Nephron (organoid): ENCODE results near the gene MFSD11.

Source experiments
- H3K27ac Mint-ChIP-seq, 3 experiments: 2 replicates each; pipeline ENCODE4 v1.8.0; 2020; ENCODE audit warnings: mixed read lengths in 3 of 3, mild to moderate bottlenecking in 2 of 3, moderate library complexity in 1 of 3
- H3K27me3 Mint-ChIP-seq: 2 replicates; pipeline ENCODE4 v1.8.0; 2021; ENCODE audit warnings: low read depth, mild to moderate bottlenecking, moderate library complexity, mixed read lengths
- H3K36me3 Mint-ChIP-seq: 2 replicates; pipeline ENCODE4 v1.8.0; 2020; ENCODE audit warnings: low read depth, mixed read lengths
- H3K4me1 Mint-ChIP-seq: 2 replicates; pipeline ENCODE4 v1.8.0; 2020; ENCODE audit warnings: mixed read lengths
- H3K4me3 Mint-ChIP-seq, 3 experiments: 2 replicates each; pipeline ENCODE4 v1.8.0; 2020; ENCODE audit warnings: mild to moderate bottlenecking in 3 of 3, mixed read lengths in 3 of 3, moderate library complexity in 2 of 3
- H3K9me3 Mint-ChIP-seq: 2 replicates; pipeline ENCODE4 v1.8.0; 2020; ENCODE audit warnings: mixed read lengths
- CTCF ChIP-seq, 3 experiments: fragments of 200-600 bp; sonication (generic); IDR thresholded peaks; one replicate each; pipeline ENCODE4 v1.5.0; 2021; ENCODE audit warnings: antibody characterized with exemption in 3 of 3; ENCODE audit not compliant: unreplicated experiment in 3 of 3

MFSD11 gene

GRCh38 chr17:76753061-76753961, 15.4 kb downstream of the MFSD11 start:
- Mint-ChIP-seq H3K27ac (no peak overlapping the region), H3K27me3 (no peaks in the 10 kb centered on the region), H3K9me3 (peaks cover 2% of the 10 kb centered on the region), H3K4me3 (no peak overlapping the region), H3K4me1 (no peaks in the 10 kb centered on the region), H3K36me3 (peaks cover 50% of the 10 kb centered on the region)
- TF ChIP-seq CTCF (IDR thresholded peaks at IDR 0.05; ENCODE audit: unreplicated experiment in 3 of 3), result no peak

GRCh38 chr17:76755285-76755684, 17.4 kb downstream of the MFSD11 start:
- Mint-ChIP-seq H3K9me3 (peaks cover 2% of the 10 kb centered on the region), H3K36me3 (peaks cover 41% of the 10 kb centered on the region)

GRCh38 chr17:76757256-76757655, 19.3 kb downstream of the MFSD11 start:
- peaks cover 53% of the 10 kb centered on the region for H3K36me3 Mint-ChIP-seq
- no peaks in the 10 kb centered on the region for H3K27me3 Mint-ChIP-seq
- no peaks in the 10 kb centered on the region for H3K4me1 Mint-ChIP-seq
- no peak overlapping the region for H3K4me3 Mint-ChIP-seq
- H3K9me3 Mint-ChIP-seq, result peaks cover 2% of the 10 kb centered on the region
- H3K27ac Mint-ChIP-seq, result no peak overlapping the region
- TF ChIP-seq CTCF (IDR thresholded peaks at IDR 0.05; ENCODE audit: unreplicated experiment in 3 of 3), result no peak

More at GRCh38 chr17:76755285-76755684, 17.4 kb downstream of the MFSD11 start:
- no peak overlapping the region for H3K27ac Mint-ChIP-seq
- no peaks in the 10 kb centered on the region for H3K27me3 Mint-ChIP-seq
- TF ChIP-seq CTCF (IDR thresholded peaks at IDR 0.05; ENCODE audit: unreplicated experiment in 3 of 3), result no peak
- H3K4me1 Mint-ChIP-seq, result no peaks in the 10 kb centered on the region
- H3K4me3 Mint-ChIP-seq, result no peak overlapping the region

- no peaks in the 10 kb centered on the region for H3K27me3 Mint-ChIP-seq
- no peak for TF ChIP-seq CTCF (IDR thresholded peaks at IDR 0.05; ENCODE audit: unreplicated experiment in 3 of 3)
- peaks cover 2% of the 10 kb centered on the region for H3K9me3 Mint-ChIP-seq
- H3K36me3 Mint-ChIP-seq, result peaks cover 54% of the 10 kb centered on the region
- no peaks in the 10 kb centered on the region for H3K4me1 Mint-ChIP-seq
- H3K27ac Mint-ChIP-seq, result no peak overlapping the region
- H3K4me3 Mint-ChIP-seq, result no peak overlapping the region
These were observed 20.7 kb downstream of the MFSD11 start for GRCh38 chr17:76758570-76758969.

GRCh38 chr17:76772842-76773525, 35.1 kb downstream of the MFSD11 start:
- TF ChIP-seq CTCF (IDR thresholded peaks at IDR 0.05; ENCODE audit: unreplicated experiment in 3 of 3), result no peak
- Mint-ChIP-seq H3K27me3 (no peaks in the 10 kb centered on the region), H3K4me1 (no peaks in the 10 kb centered on the region), H3K36me3 (peaks cover 61% of the 10 kb centered on the region), H3K9me3 (no peaks in the 10 kb centered on the region), H3K4me3 (no peak overlapping the region), H3K27ac (no peak overlapping the region)
